PC-9 (cell line): ENCODE results near the gene NEURL2.

Experiments used
- EZH2 ChIP-seq: fragments of 200-600 bp; sonication (generic); IDR thresholded peaks from 2 replicates; pipeline ENCODE4 v1.8.0; 2017; ENCODE audit warnings: antibody characterized with exemption, low read depth
- TF ChIP-seq, protein P1 (sequence below): fragments of 200-600 bp; sonication (generic); conservative IDR thresholded peaks from 2 replicates; pipeline ENCODE4 v1.6.1; 2017; ENCODE audit warnings: mixed run types, antibody characterized with exemption, mild to moderate bottlenecking, moderate library complexity

DNA sequence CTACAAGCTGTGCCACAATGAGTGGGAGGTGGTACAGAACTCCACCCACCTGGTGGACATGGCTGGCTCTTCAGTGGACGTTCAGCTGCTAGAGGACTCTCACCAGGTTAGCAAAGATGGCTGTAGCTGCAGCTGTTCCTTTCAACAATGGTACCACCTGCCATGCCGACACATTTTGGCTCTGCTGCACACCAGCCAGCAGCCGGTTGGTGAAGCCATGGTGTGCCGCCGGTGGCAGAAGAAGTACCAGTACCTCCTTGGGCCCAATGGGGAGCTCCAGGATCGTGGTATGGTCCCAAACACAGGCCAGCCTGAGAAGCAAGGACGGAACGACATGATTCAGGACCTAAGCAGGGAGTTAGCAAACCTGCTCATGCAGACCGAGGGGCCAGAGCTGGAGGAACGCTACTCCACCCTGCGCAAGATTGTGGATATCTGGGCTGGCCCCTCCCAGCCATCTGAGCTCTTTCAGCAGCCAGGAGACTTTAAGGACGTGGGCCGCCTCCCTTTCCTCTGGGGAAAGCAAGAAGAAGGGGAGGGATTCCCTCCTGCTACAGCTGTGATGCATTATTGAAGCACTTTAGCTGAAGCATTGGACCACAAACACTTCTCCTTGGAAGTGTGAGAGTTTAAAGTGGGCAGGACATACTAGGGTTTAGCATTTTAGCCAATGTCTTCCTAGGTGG lies 12.8 kb downstream of the NEURL2 start:
- TF ChIP-seq, protein P1, sequence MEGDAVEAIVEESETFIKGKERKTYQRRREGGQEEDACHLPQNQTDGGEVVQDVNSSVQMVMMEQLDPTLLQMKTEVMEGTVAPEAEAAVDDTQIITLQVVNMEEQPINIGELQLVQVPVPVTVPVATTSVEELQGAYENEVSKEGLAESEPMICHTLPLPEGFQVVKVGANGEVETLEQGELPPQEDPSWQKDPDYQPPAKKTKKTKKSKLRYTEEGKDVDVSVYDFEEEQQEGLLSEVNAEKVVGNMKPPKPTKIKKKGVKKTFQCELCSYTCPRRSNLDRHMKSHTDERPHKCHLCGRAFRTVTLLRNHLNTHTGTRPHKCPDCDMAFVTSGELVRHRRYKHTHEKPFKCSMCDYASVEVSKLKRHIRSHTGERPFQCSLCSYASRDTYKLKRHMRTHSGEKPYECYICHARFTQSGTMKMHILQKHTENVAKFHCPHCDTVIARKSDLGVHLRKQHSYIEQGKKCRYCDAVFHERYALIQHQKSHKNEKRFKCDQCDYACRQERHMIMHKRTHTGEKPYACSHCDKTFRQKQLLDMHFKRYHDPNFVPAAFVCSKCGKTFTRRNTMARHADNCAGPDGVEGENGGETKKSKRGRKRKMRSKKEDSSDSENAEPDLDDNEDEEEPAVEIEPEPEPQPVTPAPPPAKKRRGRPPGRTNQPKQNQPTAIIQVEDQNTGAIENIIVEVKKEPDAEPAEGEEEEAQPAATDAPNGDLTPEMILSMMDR: no peak
- no peak for TF ChIP-seq EZH2
